Spinal cord (tissue), 10 donors: ENCODE results near the gene PALLD. TPM values are rescaled to one million over a fixed set of nuclear protein-coding genes. Genes with fewer than 3 reads are reported as not detected.

Source experiments
- DNase-seq, 6 donors: peaks; one replicate each; pipeline versions ENCODE4 v3.0.0 to v3.0.0-alpha.2; 2013 to 2015; ENCODE audit warnings: low spot score in 6 of 6, low read depth in 4 of 6
- H3K27ac ChIP-seq: one replicate; pipeline ENCODE4 v1.5.1; 2013; ENCODE audit warnings: low read depth, low read length, control low read depth
- H3K27me3 ChIP-seq: one replicate; pipeline ENCODE4 v1.6.1; 2013; ENCODE audit warnings: low read length; ENCODE audit not compliant: control insufficient read depth, insufficient read depth
- H3K36me3 ChIP-seq: one replicate; pipeline ENCODE4 v1.6.1; 2013; ENCODE audit warnings: low read length; ENCODE audit not compliant: control insufficient read depth, insufficient read depth
- H3K4me1 ChIP-seq: one replicate; pipeline ENCODE4 v1.6.1; 2013; ENCODE audit warnings: low read length; ENCODE audit not compliant: control insufficient read depth, insufficient read depth
- H3K4me3 ChIP-seq: one replicate; pipeline ENCODE4 v1.5.1; 2013; ENCODE audit warnings: low read depth, low read length, control low read depth
- H3K9me3 ChIP-seq: one replicate; pipeline ENCODE4 v1.6.1; 2013; ENCODE audit warnings: low read length; ENCODE audit not compliant: control insufficient read depth, insufficient read depth
- WGBS: methylation state at CpG from one replicate; pipeline ENCODE4 v1.1.5; 2013; ENCODE audit warnings: missing lambda C conversion rate; ENCODE audit not compliant: insufficient coverage; 5-methylcytosine and 5-hydroxymethylcytosine counted together
- polyA plus RNA-seq, 2 donors: library from polyadenylated mRNA; unstranded; fragments of 120-200 nt; gene quantifications; one replicate each; pipeline ENCODE4 v1.2.1, GENCODE V29; 2013; ENCODE audit not compliant: insufficient read length in 2 of 2
- total RNA-seq, 2 donors: library from RNA; depleted of rRNA in 1 of 2; stranded (reverse); fragments of 120-200 nt in 1 of 2; fragments of >200 nt in 1 of 2; gene quantifications; one replicate each; pipeline versions ENCODE4 v1.2.3 to v1.2.4, GENCODE V29; 2013 to 2014
- donor health status: healthy.

Gene PALLD
- total and polyA plus RNA-seq, 4 donors, result 45.9 to 71.1 (median 62.4) TPM

DNA sequence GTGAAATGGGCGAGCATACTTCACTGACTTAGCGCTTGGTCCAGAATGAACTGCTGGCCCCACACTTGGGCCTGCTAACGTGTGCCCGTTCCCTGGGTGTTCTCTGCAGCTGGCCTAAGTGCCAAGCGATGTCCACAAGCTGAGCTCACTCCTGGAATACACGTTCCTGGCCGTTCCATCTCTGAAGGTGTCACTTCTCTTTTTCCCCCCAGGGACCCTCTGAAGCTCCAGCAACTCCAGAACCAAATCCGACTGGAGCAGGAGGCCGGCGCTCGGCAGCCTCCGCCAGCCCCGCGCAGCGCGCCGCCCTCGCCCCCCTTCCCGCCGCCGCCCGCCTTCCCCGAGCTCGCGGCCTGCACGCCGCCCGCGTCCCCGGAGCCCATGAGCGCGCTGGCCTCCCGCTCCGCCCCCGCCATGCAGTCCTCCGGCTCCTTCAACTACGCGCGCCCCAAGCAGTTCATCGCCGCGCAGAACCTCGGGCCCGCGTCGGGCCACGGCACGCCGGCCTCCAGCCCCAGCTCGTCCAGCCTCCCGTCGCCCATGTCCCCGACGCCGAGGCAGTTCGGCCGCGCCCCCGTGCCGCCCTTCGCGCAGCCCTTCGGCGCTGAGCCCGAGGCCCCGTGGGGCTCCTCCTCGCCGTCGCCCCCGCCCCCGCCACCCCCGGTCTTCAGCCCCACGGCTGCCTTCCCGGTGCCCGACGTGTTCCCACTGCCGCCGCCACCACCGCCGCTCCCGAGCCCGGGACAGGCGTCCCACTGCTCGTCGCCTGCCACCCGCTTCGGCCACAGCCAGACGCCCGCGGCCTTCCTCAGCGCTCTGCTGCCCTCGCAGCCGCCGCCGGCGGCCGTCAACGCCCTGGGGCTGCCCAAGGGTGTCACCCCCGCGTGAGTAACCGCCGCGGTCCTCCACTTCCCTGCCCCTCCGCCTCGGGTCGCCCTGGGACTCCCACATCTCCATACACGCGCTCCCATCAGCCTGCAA is 380.9 kb downstream of the PALLD start:
- WGBS, result 11% methylated on average over 108 of the region's 108 CpGs
- Histone ChIP-seq H3K36me3 (peaks cover 7% of the 10 kb centered on the region), H3K4me3 (peak overlapping the region; percentile 35), H3K9me3 (no peaks in the 10 kb centered on the region), H3K27ac (no peak overlapping the region), H3K4me1 (peaks cover 11% of the 10 kb centered on the region), H3K27me3 (no peaks in the 10 kb centered on the region)
- DNase-seq, result peak in 3 of 6 donors; percentile 9 to 68 (median 67)

DNA sequence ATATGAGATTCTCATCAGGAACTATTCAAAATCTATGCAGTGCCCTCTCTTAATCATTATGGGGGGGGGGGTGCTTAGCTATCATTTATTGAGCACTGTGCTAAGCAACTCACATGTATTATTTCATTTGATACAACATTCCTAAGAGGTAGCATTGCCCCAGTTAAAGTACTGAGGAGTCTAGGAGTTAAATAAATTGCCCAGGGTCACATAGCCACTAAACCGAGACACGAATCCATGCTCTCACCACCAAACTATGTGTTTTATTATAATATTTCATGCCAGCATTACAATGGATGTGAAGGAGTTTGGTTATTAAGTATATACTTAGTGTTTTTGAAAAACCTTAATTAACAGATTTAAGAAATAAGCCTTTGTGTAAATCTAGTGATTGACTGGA is 381.8 kb downstream of the PALLD start:
- peak overlapping the region; percentile 7 for H3K27ac ChIP-seq
- DNase-seq, result no peak
- peaks cover 7% of the 10 kb centered on the region for H3K36me3 ChIP-seq
- no CpG with 5 or more reads among the region's 2 CpGs for WGBS
- H3K9me3 ChIP-seq, result no peaks in the 10 kb centered on the region
- H3K27me3 ChIP-seq, result no peaks in the 10 kb centered on the region
- peak overlapping the region; percentile 33 for H3K4me3 ChIP-seq
- H3K4me1 ChIP-seq, result peaks cover 10% of the 10 kb centered on the region

DNA sequence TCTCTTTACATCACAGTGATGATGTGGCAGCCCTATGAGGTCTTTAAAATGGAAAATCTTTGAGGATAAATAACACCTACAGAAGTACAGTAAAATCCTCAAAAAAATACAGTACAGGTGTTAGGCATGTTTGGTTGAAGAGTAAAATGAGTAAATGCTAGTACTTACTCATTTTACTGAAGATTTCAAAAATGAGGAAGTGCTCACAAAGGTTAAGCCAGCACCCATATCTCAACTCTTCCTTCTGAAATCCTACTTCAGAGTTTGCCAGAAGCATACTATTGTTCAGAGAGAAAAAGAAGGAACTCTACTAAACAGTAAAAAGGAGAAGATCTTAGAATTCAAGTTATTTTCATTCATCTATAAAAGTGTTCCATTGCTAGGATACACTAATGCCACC is 382.3 kb downstream of the PALLD start:
- no peaks in the 10 kb centered on the region for H3K9me3 ChIP-seq
- peak overlapping the region; percentile 19 for H3K27ac ChIP-seq
- no peaks in the 10 kb centered on the region for H3K27me3 ChIP-seq
- no peak for DNase-seq
- no peak overlapping the region for H3K4me3 ChIP-seq
- peaks cover 7% of the 10 kb centered on the region for H3K36me3 ChIP-seq
- peaks cover 6% of the 10 kb centered on the region for H3K4me1 ChIP-seq

DNA sequence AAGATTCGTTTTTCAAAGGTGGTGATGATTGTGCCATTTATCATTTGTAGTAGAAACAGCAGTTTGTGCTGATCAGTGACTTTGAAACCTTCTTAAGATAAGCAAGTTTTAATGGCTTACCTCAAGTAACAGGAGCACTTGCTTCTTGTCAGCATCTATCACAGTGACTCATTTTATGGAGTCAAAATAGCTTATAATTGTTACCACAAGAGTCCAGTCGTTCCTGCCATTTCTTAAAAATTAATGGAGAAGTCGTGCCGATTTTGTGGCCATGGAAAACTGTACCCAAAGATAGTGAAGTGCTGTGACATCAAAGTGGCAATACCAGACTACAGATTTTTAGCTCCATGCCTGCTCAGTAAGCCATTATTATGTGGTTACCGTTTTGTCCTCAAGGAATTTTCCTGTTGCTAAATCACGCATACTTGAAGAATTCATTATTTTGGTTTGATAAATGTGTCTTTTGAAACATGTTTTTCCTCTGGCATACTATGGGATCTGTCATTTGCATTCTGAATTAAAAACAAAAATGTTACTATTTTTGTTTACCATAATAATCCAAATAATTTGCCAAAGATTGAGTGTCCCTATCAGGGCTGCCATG is 383.3 kb downstream of the PALLD start:
- H3K4me3 ChIP-seq, result no peak overlapping the region
- H3K9me3 ChIP-seq, result no peaks in the 10 kb centered on the region
- no peak for DNase-seq
- H3K27me3 ChIP-seq, result no peaks in the 10 kb centered on the region
- H3K27ac ChIP-seq, result no peak overlapping the region
- no CpG with 5 or more reads among the region's 6 CpGs for WGBS
- peaks cover 7% of the 10 kb centered on the region for H3K36me3 ChIP-seq
- H3K4me1 ChIP-seq, result peaks cover 6% of the 10 kb centered on the region

DNA sequence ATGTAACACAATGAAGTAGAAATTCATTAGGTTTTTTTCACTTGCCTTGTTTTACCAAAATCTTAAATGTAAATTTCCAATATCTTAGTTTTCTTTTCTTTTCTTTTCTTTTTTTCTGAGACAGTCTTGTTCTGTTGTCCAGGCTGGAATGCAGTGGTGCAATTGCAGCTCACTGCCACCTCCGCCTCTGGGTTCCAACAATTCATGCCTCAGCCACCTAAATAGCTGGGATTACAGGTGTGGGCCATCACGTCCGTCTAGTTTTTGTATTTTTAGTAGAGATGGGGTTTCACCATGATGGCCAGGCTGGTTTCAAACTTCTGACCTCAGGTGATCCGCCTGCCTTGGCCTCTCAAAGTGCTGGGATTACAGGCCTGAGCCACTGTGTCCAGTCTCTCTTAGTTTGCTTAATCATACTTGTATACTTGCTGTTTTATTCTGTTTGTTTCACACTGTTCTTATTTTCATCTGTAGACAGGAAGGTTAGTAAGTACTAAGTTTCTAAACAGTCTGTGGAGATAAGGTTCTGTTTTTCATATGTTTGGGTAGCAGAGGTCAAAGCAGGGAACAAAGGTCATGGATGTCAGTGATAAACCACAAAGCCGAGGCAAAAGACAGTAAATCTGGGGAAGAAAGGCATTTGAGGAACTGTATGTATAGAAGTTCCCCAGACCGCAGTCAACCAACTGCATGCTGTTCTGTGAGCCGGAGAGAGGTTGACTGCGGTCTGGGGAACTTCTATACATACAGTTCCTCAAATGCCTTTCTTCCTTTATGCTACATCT is 384.2 kb downstream of the PALLD start:
- Histone ChIP-seq H3K27ac (no peak overlapping the region), H3K4me3 (no peak overlapping the region), H3K36me3 (peaks cover 7% of the 10 kb centered on the region), H3K4me1 (peaks cover 6% of the 10 kb centered on the region), H3K27me3 (no peaks in the 10 kb centered on the region), H3K9me3 (no peaks in the 10 kb centered on the region)
- no peak for DNase-seq
- 85% methylated on average over 4 of the region's 8 CpGs for WGBS

DNA sequence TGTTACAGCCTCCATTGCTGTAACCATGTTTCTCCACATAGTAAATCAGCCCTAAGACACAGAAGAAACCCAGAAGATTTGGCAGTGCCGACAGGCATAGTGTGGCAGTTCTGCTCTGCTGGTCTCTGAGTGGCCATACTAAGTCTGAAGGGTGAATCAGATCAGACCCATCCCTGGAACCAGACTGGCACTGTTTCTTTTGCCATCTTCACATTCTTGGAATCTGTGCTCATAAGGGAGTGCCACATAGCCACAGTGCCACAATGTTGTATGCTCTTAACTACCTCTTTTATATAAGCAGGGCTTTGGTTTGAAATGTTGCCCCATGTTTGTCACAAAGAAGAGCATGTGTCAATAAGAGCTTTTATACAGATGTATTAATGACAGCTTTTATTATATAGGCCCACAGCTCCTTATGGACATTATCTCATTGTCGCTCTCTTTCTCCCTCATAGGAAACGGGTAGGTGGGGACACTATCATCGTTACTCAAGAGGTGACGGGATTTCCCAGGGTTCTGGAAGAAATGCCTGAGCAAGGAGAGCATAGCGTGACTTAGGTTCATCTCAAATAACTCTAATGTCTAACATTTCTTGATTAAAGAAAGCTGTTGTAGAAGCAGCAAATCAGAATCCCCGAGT is 385.0 kb downstream of the PALLD start:
- no peak for DNase-seq
- H3K36me3 ChIP-seq, result peaks cover 7% of the 10 kb centered on the region
- H3K4me3 ChIP-seq, result no peak overlapping the region
- H3K27me3 ChIP-seq, result no peaks in the 10 kb centered on the region
- 100% methylated on average over 1 of the region's 7 CpGs for WGBS
- H3K4me1 ChIP-seq, result peaks cover 6% of the 10 kb centered on the region
- H3K27ac ChIP-seq, result no peak overlapping the region
- H3K9me3 ChIP-seq, result no peaks in the 10 kb centered on the region

DNA sequence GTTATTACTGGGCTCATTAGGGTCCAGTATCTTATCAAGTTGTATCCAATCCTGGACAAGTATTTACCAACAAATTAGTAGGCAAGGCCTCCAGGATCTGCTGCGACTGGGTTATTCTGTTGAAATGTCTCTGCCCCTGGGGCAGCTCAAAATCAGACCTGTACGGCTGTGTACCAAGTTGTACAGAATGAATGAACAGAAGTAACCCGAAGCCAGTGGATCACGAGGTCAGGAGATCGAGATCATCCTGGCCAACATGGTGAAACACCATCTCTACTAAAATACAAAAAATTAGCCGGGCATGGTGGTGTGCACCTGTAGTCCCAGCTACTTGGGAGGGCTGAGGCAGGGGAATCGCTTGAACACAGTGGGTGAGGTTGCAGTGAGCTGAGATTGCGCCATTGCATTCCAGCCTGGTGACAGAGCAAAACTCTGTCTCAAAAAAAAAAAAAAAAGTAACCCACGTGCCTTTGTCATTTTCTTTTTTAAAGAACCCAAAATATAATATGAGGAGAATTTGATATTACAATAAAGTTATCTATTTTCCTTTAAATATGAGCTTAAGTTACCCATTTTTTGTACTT is 385.9 kb downstream of the PALLD start:
- Histone ChIP-seq H3K4me1 (peaks cover 3% of the 10 kb centered on the region), H3K27ac (no peak overlapping the region), H3K4me3 (no peak overlapping the region), H3K27me3 (no peaks in the 10 kb centered on the region), H3K36me3 (peaks cover 7% of the 10 kb centered on the region), H3K9me3 (no peaks in the 10 kb centered on the region)
- no peak for DNase-seq
- WGBS, result 97% methylated on average over 5 of the region's 9 CpGs

DNA sequence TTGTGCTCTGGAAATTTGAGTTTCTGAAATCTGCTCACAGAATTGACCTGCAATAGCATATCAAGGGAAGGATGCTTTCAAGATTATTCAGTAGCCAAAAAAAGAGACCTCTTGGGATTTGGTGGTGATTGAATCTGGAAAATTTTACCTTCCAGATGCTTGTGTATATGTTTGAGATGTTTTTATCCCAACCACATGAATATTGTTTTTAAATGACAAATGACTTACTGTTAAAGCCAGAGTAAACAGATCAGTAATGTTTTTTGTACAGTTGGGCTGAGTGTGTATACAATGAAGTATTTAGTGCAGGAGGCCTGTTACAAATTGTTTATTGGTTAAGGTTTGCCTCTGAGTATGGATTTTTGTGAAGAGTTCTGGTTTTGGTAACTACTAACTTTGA is 386.7 kb downstream of the PALLD start:
- DNase-seq, result no peak
- no peak overlapping the region for H3K4me3 ChIP-seq
- H3K27ac ChIP-seq, result no peak overlapping the region
- H3K27me3 ChIP-seq, result no peaks in the 10 kb centered on the region
- no peaks in the 10 kb centered on the region for H3K9me3 ChIP-seq
- H3K4me1 ChIP-seq, result peaks cover 3% of the 10 kb centered on the region
- H3K36me3 ChIP-seq, result peaks cover 5% of the 10 kb centered on the region
